Keratinocyte (primary cell): ENCODE data around the gene SLC13A3. TPM values are rescaled to one million over a fixed set of nuclear protein-coding genes. Genes with fewer than 3 reads are reported as not detected.

Source experiments
- DNase-seq: peaks from one replicate; pipeline ENCODE4 v3.0.0-alpha.2; 2011; ENCODE audit warnings: low read depth, missing footprints, low spot score
- FAIRE-seq: peaks from 2 replicates; lab custom pipeline; 2011; peaks lifted over from hg19 to GRCh38; lab: Jason Lieb, UNC
- H2AFZ ChIP-seq: 2 replicates; pipeline ENCODE4 v1.6.0; 2012; ENCODE audit warnings: low read length, control low read depth, inconsistent platforms; ENCODE audit not compliant: control insufficient read depth
- H3K27ac ChIP-seq: 2 replicates; pipeline ENCODE4 v1.5.1; 2011; ENCODE audit warnings: low read length; ENCODE audit not compliant: control insufficient read depth, insufficient read depth
- H3K27me3 ChIP-seq: 3 replicates; pipeline ENCODE4 v1.6.0; 2011; ENCODE audit warnings: low read length; ENCODE audit not compliant: control insufficient read depth, insufficient read depth; ENCODE audit errors: extremely low read depth
- H3K36me3 ChIP-seq, 2 experiments: 2 replicates in 1 of 2; 3 replicates in 1 of 2; pipeline ENCODE4 v1.5.1; 2011; ENCODE audit warnings: low read length in 2 of 2, mild to moderate bottlenecking in 1 of 2; ENCODE audit not compliant: control insufficient read depth in 2 of 2, insufficient read depth in 2 of 2; ENCODE audit errors: extremely low read depth in 1 of 2
- H3K4me1 ChIP-seq: 3 replicates; pipeline ENCODE4 v1.5.1; 2011; ENCODE audit warnings: low read length; ENCODE audit not compliant: control insufficient read depth, insufficient read depth; ENCODE audit errors: extremely low read depth
- H3K4me2 ChIP-seq: 3 replicates; pipeline ENCODE4 v1.6.0; 2011; ENCODE audit warnings: low read depth, low read length; ENCODE audit not compliant: control insufficient read depth, insufficient read depth; ENCODE audit errors: extremely low read depth
- H3K4me3 ChIP-seq, 3 experiments: fragments of 200-600 bp in 1 of 3; sonication (generic) in 1 of 3; 2 replicates in 2 of 3; 3 replicates in 1 of 3; pipeline ENCODE4 v1.5.1; 2011 to 2016; ENCODE audit warnings: low read length in 3 of 3, mild to moderate bottlenecking in 3 of 3, control low read depth in 2 of 3, inconsistent platforms in 1 of 3, low read depth in 1 of 3, mixed read lengths in 1 of 3, mixed run types in 1 of 3, moderate library complexity in 1 of 3; ENCODE audit not compliant: control insufficient read depth in 2 of 3, insufficient read depth in 2 of 3; ENCODE audit errors: extremely low read depth in 1 of 3
- H3K79me2 ChIP-seq: 2 replicates; pipeline ENCODE4 v1.6.0; 2012; ENCODE audit warnings: low read length; ENCODE audit not compliant: control insufficient read depth, insufficient read depth
- H3K9ac ChIP-seq: 3 replicates; pipeline ENCODE4 v1.6.0; 2011; ENCODE audit warnings: low read length; ENCODE audit not compliant: control insufficient read depth, insufficient read depth; ENCODE audit errors: extremely low read depth
- H3K9me1 ChIP-seq: 3 replicates; pipeline ENCODE4 v1.6.0; 2011; ENCODE audit warnings: low read length; ENCODE audit not compliant: control insufficient read depth, insufficient read depth; ENCODE audit errors: extremely low read depth
- H3K9me3 ChIP-seq: 2 replicates; pipeline ENCODE4 v1.5.1; 2012; ENCODE audit warnings: low read depth, low read length; ENCODE audit not compliant: control insufficient read depth
- H4K20me1 ChIP-seq: 3 replicates; pipeline ENCODE4 v1.6.0; 2011; ENCODE audit warnings: low read length; ENCODE audit not compliant: control insufficient read depth, insufficient read depth; ENCODE audit errors: extremely low read depth
- CTCF ChIP-seq, 3 experiments: IDR thresholded peaks in 1 of 3; conservative IDR thresholded peaks in 1 of 3; optimal IDR thresholded peaks in 1 of 3; 2 replicates in 2 of 3; 3 replicates in 1 of 3; pipeline versions ENCODE3 to v1.5.1; 2011; ENCODE audit warnings: low read length in 3 of 3, mild to moderate bottlenecking in 3 of 3, moderate library complexity in 2 of 3, control low read depth in 1 of 3, inconsistent platforms in 1 of 3; ENCODE audit not compliant: insufficient read depth in 2 of 3; ENCODE audit errors: extremely low read depth in 1 of 3
- EZH2 ChIP-seq: IDR thresholded peaks from one replicate; pipeline ENCODE4 v1.6.1; 2012; ENCODE audit warnings: inconsistent platforms, mild to moderate bottlenecking, low read length, moderate library complexity
- dilution Hi-C: fragments of 300-500 bp; cut with MboI; formaldehyde crosslinking; loops from one replicate; pipeline ENCODE4 v1.7.0; 2020; ENCODE audit warnings: low sequenced_read_pairs; ENCODE audit not compliant: extremely low pct_ligation_motif_present
- polyA plus RNA-seq, 5 experiments: library from polyadenylated mRNA; depleted of rRNA in 3 of 5; stranded (reverse) in 3 of 5; stranded (forward) in 1 of 5; unstranded in 1 of 5; fragments of >200 nt; gene quantifications; 1 replicate in 1 of 5; 2 replicates in 3 of 5; 3 replicates in 1 of 5; pipeline versions ENCODE4 v1.2.1 to v1.2.3, GENCODE V29; 2011 to 2012; ENCODE audit warnings: missing spikeins in 2 of 5, low read depth in 1 of 5, low replicate concordance in 1 of 5

Gene SLC13A3
- polyA plus RNA-seq, 1 donor (not counting 4 experiments of a cell fraction or from before 2014, with no cell fraction given): 4.5 TPM

- TF ChIP-seq EZH2 (no peak), CTCF (optimal IDR thresholded peaks at IDR 0.05 in 1 of 3, IDR thresholded peaks at IDR 0.05 in 1 of 3, conservative IDR thresholded peaks at IDR 0.05 in 1 of 3; ENCODE audit: extremely low read depth in 1 of 3, insufficient read depth in 2 of 3, low read length in 3 of 3) (no peak)
- Histone ChIP-seq H3K9me3 (no peaks in the 10 kb centered on the region), H3K36me3 (no peaks in the 10 kb centered on the region), H3K27me3 (no peaks in the 10 kb centered on the region), H3K9me1 (no peaks in the 10 kb centered on the region), H2AFZ (no peak overlapping the region), H3K79me2 (no peaks in the 10 kb centered on the region), H3K4me1 (no peaks in the 10 kb centered on the region), H3K27ac (no peak overlapping the region), H3K4me2 (no peak overlapping the region), H3K4me3 (no peak overlapping the region), H3K9ac (no peak overlapping the region), H4K20me1 (no peaks in the 10 kb centered on the region)
- dilution Hi-C loops: no loop called here
- FAIRE-seq (no peak), DNase-seq (no peak)
These were observed 25.3 kb downstream of the SLC13A3 start for GRCh38 chr20:46625875-46626373.

- TF ChIP-seq CTCF (optimal IDR thresholded peaks at IDR 0.05 in 1 of 3, IDR thresholded peaks at IDR 0.05 in 1 of 3, conservative IDR thresholded peaks at IDR 0.05 in 1 of 3; ENCODE audit: extremely low read depth in 1 of 3, insufficient read depth in 2 of 3, low read length in 3 of 3) (no peak), EZH2 (no peak)
- Histone ChIP-seq H3K9me1 (no peaks in the 10 kb centered on the region), H3K9ac (no peak overlapping the region), H3K79me2 (no peaks in the 10 kb centered on the region), H3K9me3 (no peaks in the 10 kb centered on the region), H3K4me3 (no peak overlapping the region), H3K36me3 (no peaks in the 10 kb centered on the region), H3K27ac (no peak overlapping the region), H3K4me2 (no peak overlapping the region), H2AFZ (no peak overlapping the region), H3K27me3 (no peaks in the 10 kb centered on the region), H4K20me1 (no peaks in the 10 kb centered on the region), H3K4me1 (no peaks in the 10 kb centered on the region)
- dilution Hi-C loops: no loop called here
- DNase-seq (no peak), FAIRE-seq (no peak)
These were observed 26.3 kb downstream of the SLC13A3 start for GRCh38 chr20:46624946-46625345.
